Stomach (tissue), 4 donors: ENCODE data around the gene C20orf202.

Experiments
- CTCF ChIP-seq, 7 experiments: fragments of 450-650 bp in 4 of 7; fragments of 200-600 bp in 3 of 7; sonication (generic) in 3 of 7; IDR thresholded peaks; one replicate each; pipeline ENCODE4 v1.5.1; 2016 to 2019; ENCODE audit warnings: antibody characterized with exemption in 7 of 7, control low read depth in 2 of 7, mild to moderate bottlenecking in 1 of 7
- POLR2A ChIP-seq, 4 donors: fragments of 450-650 bp; IDR thresholded peaks; one replicate each; pipeline ENCODE4 v1.6.1; 2016; ENCODE audit warnings: antibody characterized with exemption in 4 of 4, control low read depth in 2 of 4, mild to moderate bottlenecking in 1 of 4, moderate library complexity in 1 of 4

- TF ChIP-seq CTCF (IDR thresholded peaks at IDR 0.05) (no peak), POLR2A (IDR thresholded peaks at IDR 0.05) (no peak)
These were observed at the start of gene C20orf202 for GRCh38 chr20:1202762-1203504.
